HG03139 (cell line): ENCODE data around the gene SLC12A3.

Experiments
- ATAC-seq: cut with Tn5 transposase; IDR thresholded peaks from one replicate; pipeline ENCODE4 v1.9.1; 2021; ENCODE audit not compliant: unreplicated experiment

The SLC12A3 gene

DNA sequence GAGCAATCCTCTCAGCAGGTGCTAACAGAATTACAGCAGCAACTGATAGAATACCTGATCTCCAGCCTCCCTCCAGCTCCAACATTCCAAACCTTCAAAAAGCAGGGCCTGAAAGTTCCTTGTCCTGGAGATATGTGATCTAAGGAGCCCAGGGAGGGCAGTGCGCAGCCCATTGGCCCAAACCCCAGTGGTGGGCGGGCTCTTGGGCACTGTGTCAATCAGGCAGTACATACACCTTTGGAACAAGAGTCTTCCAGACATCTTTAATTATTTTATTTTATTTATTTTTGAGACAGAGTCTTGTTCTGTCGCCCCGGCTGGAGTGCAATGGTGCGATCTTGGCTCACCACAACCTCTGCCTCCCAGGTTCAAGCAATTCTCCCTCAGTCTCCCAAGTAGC is 24.2 kb downstream of the SLC12A3 start:
- ATAC-seq, result no peak

- ATAC-seq, result no peak
Measured at GRCh38 chr16:56891685-56892084, 26.7 kb downstream of the SLC12A3 start.

DNA sequence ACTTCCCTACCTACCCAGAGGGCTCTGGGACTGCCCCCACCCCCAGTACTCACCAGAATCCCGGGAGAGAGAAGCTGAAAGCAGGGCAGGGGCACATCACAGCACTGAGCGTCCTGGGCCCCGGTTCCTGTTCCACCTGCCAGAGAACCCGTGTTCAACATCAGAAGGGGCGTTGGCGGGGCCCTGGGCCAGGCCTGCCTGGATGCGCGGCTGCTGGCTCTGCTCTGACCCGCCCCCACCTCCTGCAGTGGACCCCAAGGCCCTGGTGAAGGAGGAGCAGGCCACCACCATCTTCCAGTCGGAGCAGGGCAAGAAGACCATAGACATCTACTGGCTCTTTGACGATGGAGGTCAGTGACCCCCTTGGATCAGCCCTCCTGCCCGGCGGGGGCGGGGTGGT is 27.7 kb downstream of the SLC12A3 start:
- no peak for ATAC-seq

DNA sequence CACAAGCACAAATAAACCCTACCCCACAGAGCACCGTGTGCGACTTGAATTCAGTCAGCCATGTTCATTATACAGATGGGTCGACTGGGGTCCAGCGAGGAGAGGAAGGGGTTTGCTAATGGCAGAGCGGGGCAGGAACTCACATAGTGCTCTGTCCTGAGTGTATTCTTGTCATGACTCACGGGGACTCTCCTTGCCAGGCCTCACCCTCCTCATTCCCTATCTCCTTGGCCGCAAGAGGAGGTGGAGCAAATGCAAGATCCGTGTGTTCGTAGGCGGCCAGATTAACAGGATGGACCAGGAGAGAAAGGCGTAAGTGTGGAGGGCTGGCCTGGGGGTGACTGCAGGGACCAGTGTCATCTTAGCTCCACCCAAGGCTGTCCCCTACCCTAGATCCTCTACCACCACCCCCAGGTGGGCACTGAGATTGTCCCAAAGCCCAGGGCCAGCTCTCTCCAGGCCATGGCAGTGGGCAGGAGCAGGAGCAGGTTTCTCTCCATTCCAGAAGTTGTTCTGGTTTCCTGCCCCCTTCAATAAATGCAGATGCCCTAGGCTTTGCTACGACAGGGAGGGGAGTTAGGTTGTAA is 29.4 kb downstream of the SLC12A3 start:
- no peak for ATAC-seq

DNA sequence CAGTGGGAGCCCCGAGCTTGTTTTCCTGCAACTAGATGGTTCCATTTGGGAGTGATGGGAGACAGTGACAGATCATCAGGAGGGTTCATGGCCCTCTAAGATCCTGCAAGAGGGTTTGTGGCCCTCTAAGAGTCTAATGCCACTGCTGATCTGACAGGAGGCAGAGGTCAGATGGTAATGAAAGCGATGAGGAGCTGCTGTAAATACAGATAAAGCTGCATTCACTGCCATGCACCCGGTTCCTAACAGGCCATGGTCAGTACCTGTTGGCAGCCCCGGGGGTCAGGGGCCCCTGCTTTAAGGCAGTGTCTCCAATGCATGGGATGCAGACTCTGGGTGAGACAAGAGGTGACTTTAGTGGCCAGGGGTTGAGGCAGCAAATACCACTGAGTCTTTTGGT is 30.8 kb downstream of the SLC12A3 start:
- ATAC-seq, result no peak

DNA sequence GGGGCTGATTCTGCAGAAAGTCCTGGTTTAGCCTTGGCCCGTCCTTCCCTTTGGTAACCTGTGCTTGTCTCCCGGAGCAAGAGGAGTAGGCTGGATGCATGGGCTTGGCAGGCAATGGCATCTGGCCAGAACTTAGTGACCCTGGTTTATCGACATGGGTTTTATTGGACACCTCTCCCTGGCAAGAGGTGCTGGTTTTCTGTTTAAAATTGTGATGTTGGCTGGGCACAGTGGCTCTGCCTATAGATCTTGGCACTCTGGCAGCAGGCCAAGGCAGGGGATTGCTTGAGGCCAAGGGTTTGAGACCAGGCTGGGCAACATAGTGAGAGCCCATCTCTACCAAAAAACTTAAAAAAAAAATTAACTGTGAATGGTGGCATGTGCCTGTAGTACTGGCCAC is 31.2 kb downstream of the SLC12A3 start:
- no peak for ATAC-seq

GRCh38 chr16:56897026-56897799 is 32.2 kb downstream of the SLC12A3 start:
- no peak for ATAC-seq

DNA sequence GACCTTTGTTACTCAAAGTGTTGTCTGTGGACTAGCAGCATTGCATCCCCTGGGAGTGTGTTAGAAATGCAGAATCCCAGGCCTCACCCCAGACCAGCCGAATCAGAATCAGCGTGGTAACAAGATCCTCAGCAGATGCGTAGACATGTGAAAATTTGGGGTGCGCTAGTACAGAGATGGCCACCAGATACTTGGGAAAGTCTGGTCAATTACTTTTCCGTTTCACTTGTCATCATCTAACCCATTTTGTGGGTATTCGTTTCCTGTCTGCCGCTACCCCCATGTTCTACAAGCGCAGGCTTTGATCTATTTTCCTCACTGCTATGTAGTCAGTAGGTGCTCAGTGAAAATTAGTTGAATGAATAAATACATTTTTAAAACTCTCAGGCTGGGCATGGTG is 33.8 kb downstream of the SLC12A3 start:
- ATAC-seq, result peak; percentile 61

DNA sequence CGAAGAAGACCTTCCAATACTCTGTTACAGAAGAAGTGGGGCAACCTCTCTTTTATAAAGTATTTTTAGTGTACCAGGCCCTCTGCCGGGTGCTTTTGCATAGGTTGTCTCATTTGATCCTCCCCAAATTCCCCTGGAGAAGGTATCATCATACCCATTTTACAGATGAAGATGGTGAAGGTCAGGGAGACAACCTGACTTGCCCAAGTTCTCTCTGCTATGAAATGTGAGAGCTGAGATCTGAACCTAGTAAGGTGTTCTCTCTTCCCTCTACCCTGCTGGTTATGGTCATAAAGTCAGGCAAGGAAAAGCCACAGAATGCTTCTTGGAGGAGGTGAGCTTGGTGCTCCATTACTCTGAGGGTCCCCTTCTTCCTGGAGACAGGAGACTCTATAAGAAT is 38.9 kb downstream of the SLC12A3 start:
- no peak for ATAC-seq

- ATAC-seq, result no peak
Measured at GRCh38 chr16:56907401-56907800, 42.4 kb downstream of the SLC12A3 start.

GRCh38 chr16:56909527-56909979 is 44.5 kb downstream of the SLC12A3 start:
- ATAC-seq, result no peak

GRCh38 chr16:56910112-56910511 is 45.1 kb downstream of the SLC12A3 start:
- no peak for ATAC-seq

DNA sequence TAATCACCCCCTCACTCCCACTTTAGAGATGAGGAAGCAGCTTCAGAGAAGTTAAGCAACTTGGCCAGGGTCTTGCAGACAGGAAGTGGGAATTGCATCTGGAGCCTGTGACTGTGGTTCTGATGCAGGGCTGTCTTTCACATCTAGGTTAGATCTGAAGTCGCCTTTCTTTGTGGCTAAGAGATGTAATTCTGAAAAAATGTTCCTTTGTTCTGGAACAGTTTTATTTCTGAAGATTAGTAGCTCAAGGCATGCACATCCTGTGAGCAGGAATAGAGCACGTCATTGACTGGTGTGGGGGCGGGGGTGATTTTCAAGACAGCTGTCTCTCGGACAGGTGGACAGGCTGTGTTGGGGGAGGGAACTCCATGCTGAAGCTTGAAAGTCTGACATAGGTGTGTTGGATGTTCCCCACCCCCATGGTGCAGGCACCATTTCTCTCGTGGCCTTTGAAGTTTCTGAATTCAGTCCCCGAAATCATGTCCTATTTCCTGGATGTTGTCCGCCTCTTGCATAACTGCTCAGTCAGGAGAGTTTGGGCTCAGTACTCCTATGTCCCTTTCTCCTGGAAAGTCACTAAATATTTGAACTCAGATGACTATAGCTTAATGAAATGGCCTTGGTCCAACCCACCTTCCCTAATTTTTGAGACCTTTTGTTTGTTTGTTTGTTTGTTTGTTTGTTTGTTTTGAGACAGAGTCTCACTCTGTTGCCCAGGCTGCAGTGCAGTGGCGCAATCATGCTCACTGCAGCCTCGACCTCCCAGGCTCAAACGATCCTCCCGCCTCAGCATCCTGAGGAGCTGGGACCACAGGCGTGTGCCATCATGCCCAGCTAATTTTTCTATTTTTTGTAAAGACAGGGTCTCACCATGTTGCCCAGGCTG is 45.9 kb downstream of the SLC12A3 start:
- ATAC-seq, result no peak

DNA sequence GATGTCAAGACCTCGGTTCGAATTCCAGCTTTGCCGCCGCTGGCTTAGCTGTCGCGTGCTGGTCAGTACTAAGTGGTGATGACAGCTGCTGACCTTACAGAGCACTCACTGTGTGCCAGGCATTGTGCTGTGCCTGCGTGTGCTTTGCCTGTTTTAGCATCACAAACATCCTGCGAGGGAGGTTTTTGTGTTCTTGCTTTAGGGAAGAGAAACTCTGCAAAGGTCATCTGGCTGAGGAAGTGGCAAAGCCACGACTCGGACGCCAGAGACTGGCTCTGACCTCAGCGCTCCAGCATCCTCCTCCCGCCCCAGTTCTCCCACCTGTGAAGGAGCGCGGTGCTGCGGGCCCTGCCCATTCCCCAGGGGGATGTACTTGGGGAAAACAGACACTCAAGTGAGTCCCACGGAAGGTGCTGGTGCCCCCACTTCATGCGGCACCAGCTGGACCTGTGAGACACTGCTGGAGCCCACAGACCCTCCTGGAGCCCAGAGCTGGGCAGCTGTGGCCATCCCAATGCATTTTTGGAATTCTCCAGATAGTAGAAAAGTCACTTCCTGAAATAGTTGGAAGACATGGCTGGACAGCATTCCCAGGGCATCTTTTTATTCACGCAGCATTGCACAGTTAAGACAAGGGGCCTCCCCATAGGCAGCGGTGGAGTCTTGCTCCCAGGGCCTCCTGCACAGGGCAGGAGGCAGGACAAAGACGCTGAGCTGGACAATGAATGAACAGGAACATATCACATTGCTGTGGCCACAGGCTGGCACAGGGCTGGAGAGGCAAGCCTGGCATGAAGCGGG is 47.0 kb downstream of the SLC12A3 start:
- ATAC-seq, result peak; percentile 67

DNA sequence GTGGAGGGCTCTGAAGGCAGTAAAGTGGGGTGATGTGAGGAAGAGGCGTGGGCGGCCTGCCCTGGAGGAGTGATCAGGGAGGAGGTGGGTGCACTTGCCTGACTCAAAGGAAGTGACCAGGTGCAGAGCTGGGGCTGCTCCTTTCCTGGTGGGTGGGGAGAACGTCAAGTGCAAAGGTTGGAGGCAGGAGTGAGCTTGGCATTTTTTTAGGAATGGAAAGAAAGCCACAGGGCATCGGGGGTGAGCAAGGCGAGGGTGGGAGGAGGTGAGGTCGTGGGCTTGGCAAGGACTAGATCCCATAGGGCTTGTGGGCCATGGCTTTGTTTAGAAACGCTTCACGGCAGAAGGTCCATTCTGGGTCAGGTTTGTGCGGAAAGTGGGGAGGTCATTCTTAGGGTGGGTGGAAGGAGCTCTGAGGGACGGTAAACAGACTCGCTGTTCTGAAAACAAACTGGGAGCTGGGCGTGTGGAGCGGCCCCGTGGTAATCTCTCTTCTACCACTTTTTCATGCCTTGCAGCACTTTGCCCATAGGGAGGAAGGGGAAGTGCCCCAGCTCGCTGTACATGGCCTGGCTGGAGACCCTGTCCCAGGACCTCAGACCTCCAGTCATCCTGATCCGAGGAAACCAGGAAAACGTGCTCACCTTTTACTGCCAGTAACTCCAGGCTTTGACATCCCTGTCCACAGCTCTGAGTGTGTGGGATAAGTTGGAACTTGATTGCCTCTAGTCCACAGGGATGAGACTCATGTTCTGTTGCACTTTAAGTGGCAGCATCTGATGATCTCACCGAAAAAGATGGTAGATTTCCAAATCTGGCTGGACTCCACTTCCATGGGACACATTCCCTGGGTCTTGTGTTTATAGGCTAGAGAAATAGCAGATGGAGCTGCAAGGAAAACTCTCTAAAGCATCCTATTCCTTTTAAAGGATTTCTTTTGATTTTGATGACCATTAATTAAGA is 48.0 kb downstream of the SLC12A3 start:
- ATAC-seq, result no peak

DNA sequence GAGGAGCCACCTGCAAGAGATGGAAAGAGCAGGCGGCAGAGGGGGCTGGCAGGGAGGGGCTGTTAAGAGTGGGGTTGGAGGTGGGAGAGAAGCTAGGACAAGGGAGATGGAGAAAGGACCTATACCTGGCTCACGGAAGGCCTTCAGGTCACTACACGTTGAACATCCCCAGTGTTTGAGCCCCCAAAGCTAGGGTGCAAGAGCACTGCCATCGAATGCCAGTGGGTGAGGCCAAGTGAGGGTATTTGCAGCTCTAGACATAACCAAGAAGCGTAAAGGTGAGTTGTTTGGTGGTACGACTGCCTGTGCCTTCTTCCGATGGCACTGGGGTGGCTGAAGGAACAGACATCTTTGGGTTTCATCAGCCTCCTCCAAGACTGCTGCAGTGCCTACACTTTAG is 49.9 kb downstream of the SLC12A3 start:
- no peak for ATAC-seq

DNA sequence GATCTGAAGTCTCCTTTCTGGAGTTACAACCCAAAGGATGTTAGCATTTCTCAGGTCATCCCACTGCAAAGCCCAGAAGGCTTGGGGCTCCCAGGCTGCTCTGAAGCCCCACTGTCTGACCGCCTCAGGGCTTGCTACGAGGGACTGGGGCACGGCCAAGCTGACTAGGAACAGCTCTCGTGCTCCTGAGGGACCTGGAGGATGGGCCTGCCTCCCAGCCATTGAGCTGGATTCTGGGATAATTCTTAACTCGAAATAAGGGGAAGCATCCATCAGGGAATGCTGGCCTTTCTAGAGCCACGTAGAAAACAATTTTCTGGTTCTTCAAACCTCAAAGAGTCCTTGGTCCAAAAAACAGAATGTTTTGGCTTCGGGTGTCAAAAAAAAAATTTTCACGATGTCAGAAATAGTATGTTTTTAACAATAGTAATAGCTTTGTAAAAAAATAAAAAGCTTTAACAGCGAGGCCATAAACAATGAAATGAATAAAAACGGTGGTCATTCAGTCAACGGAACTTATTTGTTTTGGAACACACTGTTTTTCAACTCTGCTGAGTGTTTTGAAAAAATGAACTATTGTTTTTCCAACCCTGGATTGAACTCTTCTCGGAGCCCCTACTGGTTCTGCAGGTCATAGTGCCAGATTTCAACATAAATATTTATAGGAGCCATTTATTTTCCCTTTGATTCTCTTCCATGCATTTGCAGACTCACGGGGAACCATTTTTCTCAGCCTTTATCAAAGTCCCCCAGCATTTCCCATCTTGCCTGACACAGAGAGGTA is 50.5 kb downstream of the SLC12A3 start:
- no peak for ATAC-seq

- no peak for ATAC-seq
Measured at GRCh38 chr16:56916571-56917403, 51.8 kb downstream of the SLC12A3 start.
